ENCODE results near the gene SNRNP35.
"Not testable (repeated sequence)": the region's sequence is repeated elsewhere in the genome, so short reads cannot be mapped to it uniquely, and the experiment has no call there.

SNRNP35 gene, protein sequence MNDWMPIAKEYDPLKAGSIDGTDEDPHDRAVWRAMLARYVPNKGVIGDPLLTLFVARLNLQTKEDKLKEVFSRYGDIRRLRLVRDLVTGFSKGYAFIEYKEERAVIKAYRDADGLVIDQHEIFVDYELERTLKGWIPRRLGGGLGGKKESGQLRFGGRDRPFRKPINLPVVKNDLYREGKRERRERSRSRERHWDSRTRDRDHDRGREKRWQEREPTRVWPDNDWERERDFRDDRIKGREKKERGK

DNA sequence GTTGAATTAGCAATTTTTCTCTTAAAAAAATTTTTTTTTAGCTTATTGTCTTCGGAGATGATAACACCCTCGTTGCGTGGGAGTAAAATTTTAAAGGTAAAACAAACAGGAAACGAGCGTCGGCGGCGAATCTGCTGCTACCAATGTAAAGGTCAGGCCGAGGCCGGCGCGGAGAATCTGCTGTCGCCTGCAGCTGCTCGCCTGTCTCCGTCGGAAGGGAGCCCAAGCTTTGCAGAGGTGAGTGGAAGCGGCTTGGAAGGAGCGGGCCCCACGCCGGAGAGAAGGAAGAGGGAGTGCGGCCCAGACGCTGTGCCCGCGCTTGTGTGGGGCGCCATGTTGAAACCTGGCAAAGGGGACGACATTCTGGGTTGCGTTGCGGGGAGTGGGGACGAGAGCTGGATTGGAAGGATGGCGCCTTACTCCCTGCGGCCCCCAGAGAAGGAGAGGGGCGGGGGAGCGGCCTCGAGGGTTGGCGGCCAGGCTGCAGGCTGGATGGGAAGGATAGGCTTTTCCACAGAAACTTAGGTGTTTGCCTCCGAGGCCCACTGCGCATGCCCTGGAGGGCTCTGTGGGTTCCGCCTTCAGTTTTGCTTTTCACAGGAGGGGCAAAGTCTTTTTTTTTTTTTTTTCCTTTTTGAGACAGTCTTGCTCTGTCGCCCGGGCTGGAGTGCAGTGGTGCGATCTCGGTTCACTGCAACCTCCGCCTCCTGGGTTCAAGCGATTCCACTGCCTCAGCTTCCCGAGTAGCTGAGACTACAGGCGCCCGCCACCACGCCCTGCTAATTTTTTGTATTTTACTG is at the start of gene SNRNP35:
TSS of gene SNRNP35 (plus strand) at position 160 of the 800 bp plus-strand sequence. CDS start 7,402 bp downstream, outside the sequence.
- DNase-seq (ENCODE audit: low read depth in 1 of 2, low spot score in 1 of 2): peak; percentile 76 to 79

DNA sequence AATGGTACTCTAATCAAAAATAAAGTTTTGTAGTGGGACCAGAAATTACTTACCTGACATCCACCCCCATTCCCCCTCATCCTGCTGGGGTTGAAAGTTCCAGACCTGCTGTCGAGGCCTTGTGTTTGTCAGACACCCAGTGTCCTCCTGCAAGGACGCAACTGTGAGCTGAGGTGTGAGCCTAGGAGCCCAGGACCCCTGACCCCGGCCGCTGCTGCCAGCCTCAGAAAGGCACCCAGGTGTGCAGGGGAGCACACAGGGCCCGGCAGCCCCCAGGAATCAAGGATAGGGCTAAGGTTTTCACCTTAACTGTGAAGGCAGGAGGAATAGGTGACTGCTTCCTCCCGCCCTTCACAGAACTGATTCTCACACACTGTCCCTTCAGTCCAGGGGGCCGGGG is 49.3 kb upstream of the SNRNP35 start:
- not testable (repeated sequence) for DNase-seq (ENCODE audit: low read depth in 1 of 2, low spot score in 1 of 2)

DNA sequence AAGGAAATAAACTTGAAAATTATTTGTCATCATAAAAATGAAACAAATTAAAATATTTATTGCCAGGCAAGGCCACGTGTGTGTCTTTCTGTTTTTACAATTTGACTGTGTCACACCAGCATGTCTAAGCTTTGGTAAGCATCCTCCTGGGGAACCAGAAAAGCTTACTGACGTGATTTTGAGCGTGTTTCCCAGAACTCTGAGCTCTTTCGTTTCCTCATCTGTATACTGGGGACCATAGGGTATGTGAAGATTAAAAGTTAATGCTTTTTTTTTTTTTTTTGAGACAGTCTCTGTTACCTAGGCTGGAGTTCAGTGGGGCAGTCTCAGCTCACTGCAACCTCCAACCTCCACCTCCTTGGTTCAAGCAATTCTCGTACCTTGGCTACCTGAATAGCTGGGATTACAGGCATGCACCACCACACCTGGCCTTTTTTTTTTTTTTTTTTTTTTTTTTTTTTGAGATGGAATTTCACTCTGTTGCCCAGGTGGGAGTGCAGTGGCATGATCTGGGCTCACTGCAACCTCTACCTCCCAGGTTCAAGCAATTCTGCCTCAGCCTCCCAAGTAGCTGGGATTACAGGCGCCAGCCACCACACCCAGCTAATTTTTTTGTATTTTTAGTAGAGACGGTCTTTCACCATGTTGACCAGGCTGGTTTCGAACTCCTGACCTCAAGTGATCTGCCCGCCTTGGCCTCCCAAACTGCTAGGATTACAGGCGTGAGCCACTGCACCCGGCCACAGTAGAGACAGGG is 48.5 kb upstream of the SNRNP35 start:
- not testable (repeated sequence) for DNase-seq (ENCODE audit: low read depth in 1 of 2, low spot score in 1 of 2)

DNA sequence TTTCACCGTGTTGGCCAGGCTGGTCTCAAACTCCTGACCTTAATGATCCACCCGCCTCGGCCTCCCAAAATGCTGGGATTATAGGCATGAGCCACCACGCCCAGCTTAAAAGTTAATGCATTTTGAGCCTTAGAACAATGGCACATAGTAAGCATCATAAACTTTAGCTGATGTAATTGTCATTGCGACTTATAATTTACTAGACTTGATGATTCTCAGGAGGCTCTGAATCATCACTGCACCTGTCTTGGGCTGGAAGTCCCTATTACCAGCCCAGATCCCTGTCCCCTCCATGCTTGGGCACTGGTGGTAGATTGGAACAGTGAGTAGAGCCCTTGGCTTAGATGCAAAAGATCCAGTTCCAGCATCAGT is 47.9 kb upstream of the SNRNP35 start:
- DNase-seq (ENCODE audit: low read depth in 1 of 2, low spot score in 1 of 2): no peak

DNA sequence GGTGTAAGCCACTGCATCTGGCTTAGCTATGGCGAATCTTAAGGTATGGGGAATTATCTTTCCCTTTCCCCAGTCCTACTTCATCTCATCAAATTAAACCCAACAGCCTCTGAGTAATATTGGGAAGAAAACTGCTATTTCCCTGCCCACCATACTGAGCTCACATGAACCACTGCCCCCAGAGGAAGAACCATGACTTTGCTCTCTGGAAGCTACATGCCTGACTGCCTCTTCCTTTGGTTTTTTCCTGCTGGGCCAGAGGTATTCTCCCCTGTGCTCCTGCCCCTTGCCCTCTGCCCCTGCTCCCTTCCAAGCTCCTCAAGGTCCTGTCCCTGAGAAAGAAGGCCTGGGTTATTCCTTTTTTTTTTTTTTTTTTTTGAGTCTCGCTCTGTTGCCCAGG is 36.6 kb upstream of the SNRNP35 start:
- no peak for DNase-seq (ENCODE audit: low read depth in 1 of 2, low spot score in 1 of 2)

DNA sequence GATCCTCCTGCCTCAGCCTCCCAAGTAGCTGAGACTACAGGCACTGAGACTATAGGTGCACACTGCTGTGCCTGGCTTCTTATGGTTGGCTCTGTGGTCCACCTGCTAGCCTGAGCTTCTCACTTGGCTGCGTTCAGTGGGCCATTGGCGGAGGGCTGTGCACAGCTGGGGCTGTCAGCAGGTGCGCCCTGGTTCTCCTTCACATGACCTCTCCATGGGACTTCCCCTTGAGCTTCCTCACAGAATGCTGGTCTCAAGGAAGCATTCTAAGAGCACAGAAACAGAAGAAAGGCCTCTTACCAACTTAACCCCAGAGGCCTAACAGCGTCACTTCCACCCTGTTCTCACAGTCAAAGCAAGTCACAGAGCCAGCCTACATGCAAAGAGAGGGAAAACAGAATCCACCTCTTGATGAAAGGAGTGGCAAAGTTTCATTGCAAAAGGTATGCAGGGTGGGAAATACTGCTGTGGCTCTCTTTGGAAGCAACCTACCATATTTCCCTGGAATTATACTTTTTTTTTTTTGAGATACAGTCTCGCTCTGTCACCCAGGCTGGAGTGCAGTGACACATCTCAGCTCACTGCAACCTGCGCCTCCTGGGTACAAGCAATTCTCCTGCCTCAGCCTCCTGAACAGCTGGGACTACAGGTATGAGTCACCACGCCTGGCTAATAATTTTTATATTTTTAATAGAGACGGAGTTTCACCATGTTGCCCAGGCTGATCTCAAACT is 30.7 kb upstream of the SNRNP35 start:
- DNase-seq (ENCODE audit: low read depth in 1 of 2, low spot score in 1 of 2): no peak

DNA sequence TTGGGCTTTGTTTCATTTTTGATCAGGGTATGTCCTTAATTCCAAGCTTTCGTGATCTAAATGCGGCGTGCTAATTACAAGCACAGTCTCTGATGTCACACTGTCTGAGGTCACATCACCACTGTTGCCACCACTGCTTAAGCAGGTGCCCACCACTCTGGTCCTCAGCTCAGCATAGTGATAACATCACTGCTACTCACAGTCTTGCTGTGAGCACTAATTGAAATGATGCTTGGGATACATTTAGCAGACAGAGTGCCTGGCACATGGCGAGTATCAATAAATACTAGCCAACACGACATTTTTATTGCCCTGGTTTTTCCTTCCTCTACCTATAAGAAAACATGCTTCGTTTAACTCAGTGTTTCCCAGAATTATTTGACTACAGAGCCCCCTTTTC is 29.3 kb upstream of the SNRNP35 start:
- no peak for DNase-seq (ENCODE audit: low read depth in 1 of 2, low spot score in 1 of 2)

DNA sequence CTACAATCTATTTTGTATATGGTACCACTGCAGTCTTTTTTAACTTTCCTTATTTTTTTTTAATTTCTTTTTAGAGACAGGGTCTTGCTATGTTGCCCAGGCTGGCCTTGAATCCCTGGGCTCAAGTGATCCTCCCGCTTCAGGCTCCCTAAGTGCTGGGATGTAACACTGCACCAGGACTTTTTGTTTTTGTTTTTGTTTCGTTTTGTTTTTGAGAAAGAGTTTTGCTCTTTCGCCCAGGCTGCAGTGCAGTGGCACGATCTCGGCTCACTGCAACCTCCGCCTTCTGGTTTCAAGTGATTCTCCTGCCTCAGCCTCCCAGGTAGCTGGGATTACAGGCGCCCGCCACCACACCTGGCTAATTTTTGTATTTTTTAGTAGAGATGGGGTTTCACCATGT is 28.8 kb upstream of the SNRNP35 start:
- DNase-seq (ENCODE audit: low read depth in 1 of 2, low spot score in 1 of 2): not testable (repeated sequence)

DNA sequence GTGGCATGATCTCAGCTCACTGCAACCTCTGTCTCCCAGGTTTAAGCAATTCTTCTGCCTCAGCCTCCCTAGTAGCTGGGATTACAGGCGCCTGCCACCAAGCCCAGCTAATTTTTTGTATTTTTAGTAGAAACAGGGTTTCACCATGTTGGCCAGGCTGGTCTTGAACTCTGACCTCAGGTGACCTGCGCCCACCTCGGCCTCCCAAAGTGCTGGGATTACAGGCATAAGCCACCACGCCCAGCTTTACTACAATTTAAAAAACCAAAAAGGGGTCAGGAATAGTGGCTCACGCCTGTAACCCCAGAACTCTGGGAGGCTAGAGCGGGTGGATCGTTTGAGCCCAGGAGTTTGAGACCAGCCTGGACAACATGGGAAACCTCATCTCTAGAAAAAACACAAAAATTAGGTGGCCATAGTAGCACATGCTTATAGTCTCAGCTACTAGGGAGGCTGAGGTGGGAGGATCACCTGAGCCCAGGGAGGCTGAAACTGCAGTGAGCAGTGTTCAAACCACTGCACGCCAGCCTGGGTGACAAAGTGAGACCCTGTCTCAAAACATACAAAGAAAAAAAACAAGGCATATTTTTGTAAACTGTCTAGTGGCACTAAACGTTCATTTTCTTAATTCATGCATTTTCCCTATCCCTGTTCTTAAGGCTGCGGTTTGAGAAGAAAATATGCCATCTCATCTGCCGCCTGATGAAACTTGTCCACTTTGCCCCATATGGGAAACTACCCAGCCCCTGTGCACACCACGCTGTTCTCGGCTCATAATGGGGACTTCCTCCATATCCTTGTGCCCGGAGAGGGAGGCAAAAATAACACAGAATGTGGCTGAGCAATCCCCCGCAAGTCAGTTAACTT is 25.8 kb upstream of the SNRNP35 start:
- not testable (repeated sequence) for DNase-seq (ENCODE audit: low read depth in 1 of 2, low spot score in 1 of 2)

DNA sequence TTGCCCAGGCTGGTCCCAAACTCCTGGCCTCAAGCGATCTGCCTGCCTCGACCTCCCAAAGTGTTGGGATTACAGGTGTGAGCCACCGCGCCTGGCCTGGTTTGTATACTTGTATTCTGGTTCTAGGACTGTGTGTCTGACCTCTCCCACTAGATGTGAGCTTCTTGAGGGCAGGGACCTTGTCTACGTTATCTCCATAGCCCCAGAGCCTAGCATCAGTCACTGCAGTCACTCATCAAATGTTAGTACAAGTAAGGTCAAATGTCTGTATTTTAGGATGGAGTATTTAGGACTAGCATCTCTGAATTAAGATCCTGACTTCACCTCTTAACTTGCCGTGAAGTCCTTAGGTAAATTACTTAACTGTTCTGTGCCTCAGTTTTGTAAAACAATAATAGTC is 24.3 kb upstream of the SNRNP35 start:
- no peak for DNase-seq (ENCODE audit: low read depth in 1 of 2, low spot score in 1 of 2)

DNA sequence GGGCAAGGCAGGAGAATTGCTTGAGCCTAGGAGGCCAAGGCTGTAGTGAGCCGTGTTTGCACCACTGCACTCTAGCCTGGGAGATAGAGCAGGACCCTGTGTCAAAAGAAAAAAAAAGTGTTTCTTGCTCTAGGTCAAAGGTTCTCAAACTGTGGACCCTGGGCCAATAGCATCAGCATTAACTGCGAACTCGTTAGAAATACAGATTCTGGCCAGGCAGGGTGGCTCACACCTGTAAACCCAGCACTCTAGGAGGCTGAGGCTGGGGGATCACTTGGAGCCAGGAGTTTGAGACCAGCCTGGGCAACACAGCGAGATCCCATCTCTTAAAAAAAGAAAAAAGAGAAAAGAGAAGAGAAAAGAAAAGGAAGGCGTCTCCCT is 22.3 kb upstream of the SNRNP35 start:
- no peak for DNase-seq (ENCODE audit: low read depth in 1 of 2, low spot score in 1 of 2)

DNA sequence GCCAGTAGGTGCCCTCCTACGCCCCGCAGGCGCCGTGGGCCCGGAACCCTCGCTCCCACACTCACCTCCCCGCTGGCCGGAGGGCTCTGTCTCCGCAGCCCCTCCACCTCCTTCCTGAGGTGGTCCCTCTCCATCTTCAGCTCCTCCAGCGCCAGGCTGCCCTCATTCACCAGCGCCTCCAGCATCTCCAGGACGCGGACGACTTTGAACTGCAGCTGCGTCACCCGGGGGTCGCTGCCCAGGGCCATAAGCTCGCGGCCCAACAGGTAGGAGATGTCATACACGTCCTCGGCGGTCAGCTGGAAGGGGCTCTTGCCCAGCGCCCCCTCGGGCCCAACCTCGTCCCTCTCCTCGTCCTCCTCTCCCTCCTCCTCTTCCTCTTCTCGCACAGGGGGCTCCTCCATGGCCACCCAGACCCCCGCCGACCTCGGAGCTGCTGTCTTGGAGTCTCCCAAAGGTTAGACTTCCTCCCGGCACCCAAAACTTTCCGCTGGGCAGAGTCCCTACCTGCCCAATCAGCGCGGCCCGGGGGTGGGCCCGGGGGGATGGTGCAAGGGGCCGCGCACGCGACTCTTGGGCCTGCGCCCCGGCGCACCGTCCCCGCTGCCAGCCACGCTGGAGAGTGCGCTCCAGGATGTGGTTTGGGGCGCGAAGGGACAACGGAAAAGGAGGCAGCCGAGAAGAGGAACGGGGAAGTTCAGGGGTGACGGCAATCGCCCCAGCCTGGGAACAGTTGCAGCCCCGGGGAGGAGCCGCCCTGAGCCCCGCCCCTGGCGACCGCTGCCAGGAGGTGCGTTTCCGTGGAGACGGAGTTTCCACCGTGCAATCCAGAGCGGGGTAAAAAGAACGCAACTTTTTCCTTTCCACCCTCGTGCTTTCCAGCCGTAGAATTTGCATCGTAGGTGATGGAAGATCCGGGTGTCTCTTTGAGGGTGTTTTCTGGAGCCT is 21.6 kb upstream of the SNRNP35 start, which contains the start of gene RILPL2:
TSS of gene RILPL2 (minus strand) at position 668 of the 948 bp plus-strand sequence. CDS start at position 404, 264 bp downstream.
- DNase-seq (ENCODE audit: low read depth in 1 of 2, low spot score in 1 of 2): peak; percentile 85 to 91

DNA sequence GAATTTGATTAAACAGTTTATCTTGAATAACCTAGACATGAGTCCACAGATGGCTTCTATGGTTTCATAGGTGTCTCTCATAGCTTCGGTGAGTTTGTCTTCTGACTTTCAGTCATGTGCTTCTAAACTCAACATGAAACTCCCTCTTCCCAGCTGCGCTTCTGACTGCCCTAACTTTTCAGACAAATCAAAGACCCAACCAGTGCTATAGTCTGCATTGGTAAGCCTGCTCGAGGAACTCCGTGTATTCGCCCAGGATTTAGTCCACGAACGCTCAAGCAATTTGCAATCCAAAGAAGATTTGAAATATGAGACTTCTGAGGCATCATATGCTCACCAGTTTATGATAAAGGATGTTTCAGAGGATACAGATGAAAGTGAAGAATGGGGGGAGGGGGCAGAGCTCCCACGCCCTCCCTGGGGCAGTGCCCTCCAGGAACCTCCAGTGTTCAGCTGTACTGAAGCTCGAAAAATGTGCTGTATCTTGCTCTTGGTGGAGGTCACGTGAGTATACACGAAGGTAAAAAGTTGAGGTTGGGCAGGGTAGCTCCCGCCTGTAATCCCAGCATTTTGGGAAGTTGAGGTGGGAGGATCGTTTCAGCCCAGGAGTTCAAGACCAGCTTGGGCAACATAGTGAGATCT is 16.3 kb upstream of the SNRNP35 start:
- no peak for DNase-seq (ENCODE audit: low read depth in 1 of 2, low spot score in 1 of 2)

DNA sequence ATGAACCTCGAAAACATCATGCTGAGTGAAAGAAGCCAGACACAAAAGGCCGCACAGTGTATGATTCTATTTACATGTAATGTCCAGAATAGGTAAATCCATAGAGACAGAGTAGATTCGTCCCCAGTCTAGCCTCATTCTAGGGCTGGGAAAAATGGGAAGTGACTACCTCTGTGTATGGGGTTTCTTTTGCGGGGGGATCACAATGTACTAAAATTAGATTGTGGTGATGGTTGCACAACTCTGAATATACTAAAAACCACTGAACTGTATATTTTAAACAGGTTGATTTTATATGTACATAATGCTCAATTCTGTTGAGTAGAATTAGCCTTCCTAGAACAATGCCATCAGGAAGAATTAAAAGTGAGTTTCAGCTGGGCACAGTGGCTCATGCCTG is 15.2 kb upstream of the SNRNP35 start:
- no peak for DNase-seq (ENCODE audit: low read depth in 1 of 2, low spot score in 1 of 2)

DNA sequence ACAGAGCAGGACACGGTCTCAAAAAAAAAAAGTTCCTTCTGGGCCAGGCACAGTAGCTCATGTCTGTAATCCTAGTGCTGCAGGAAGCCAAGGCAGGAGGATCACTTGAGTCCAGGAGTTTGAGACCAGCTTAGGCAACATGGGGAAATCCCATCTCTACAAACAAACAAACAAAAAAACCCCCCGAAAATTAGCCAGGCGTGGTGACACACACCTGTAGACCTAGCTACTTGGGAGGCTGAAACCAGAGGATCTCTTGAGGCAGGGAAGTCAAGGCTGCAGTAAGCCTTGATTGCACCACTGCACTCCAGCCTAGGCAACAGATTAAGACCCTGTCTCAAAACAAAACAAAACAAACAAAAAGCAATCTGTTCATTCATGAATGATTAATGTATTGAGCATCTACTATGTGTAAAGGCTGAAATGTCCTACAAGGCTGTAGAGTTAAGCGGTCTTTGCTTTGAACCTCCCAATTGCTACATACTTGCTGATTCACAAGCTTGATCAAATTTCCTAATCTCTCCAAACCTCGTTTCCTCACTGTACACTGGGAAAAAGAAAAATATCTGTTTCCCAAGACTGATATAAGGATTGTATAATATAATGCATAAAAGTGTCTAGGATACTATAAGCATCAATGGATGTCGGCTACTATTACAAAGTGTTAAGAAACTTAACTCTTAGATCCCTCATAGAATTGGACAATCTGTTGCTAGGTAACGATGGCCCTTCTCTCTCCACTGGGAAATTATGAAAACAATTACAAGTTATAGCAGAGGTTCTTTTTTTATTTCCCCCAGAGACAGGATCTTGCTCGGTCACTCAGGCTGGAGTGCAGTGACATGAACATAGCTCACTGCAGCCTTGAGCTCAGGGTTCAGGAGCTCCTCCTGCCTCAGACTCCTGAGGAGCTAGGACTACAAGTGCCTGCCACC is 13.6 kb upstream of the SNRNP35 start:
- DNase-seq (ENCODE audit: low read depth in 1 of 2, low spot score in 1 of 2): no peak

DNA sequence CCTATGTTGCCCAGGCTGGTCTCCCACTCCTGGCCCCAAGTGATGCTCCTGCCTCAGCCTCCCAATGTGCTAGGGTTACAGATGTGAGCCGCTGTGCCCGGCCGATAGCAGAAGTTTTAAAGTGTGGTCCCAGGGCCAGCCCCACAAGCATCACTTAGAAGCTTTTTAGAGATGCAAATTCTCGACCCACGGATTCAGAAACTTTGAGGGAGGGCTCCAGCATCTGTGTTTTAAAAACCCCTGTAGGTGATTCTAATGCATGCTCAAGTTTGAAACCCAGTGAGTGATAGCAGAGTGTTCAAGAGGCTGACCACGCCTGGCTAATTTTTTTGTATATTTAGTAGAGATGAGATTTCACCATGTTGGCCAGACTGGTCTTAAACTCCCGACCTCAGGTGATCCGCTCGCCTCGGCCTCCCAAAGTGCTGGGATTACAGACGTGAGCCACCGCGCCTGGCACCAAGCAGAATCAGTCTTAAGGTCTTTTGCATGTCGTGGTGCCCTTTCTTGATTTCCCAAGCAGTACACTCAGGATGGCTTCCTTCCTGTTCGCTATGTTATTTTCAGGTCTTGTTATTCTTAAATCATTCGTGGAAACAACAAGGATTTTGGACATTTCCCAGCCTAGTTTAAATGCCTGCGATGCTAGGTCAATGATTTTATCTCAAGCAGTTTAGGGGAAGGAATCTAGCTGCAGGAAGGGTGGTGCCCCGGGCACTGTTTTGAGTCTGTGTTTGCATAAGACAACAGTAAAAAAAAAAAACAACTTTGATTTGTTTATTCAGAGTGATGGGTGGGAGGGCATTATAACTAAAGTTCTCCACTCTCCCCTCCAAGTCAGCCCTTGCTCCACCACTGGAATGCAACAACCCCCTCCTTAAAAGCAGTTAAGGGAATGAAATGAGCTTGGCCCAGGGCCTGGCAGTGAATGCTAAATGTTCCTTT is 12.3 kb upstream of the SNRNP35 start:
- DNase-seq (ENCODE audit: low read depth in 1 of 2, low spot score in 1 of 2): no peak

All from activated CD4-positive, alpha-beta T cell treated with anti-CD3 and anti-CD28 coated beads, Interleukin-2, amount 50 U/mL, for 24 hours (primary cell).